ELF-1 (cell line): Measurements from ENCODE around the gene SELL.
"Not testable (repeated sequence)": the region's sequence is repeated elsewhere in the genome, so short reads cannot be mapped to it uniquely, and the experiment has no call there.

Experiments
- DNase-seq: peaks from one replicate; pipeline ENCODE4 v3.0.0-alpha.2; 2016; ENCODE audit warnings: low read depth, low spot score

The SELL gene

GRCh38 chr1:169667699-169668596 lies 43.5 kb downstream of the SELL start:
- not testable (repeated sequence) for DNase-seq

- DNase-seq = not testable (repeated sequence)
Measured at GRCh38 chr1:169667227-169667639, 44.2 kb downstream of the SELL start.

GRCh38 chr1:169662680-169663079 lies 48.7 kb downstream of the SELL start:
- not testable (repeated sequence) for DNase-seq

GRCh38 chr1:169661066-169661465 lies 50.4 kb downstream of the SELL start:
- DNase-seq = not testable (repeated sequence)

- not testable (repeated sequence) for DNase-seq
Measured at GRCh38 chr1:169658777-169659176, 52.6 kb downstream of the SELL start.

- DNase-seq = no peak
Measured at GRCh38 chr1:169653873-169654272, 57.5 kb downstream of the SELL start.

- DNase-seq = no peak
Measured at GRCh38 chr1:169651035-169651434, 60.4 kb downstream of the SELL start.

- no peak for DNase-seq
Measured at GRCh38 chr1:169650551-169650950, 60.9 kb downstream of the SELL start.

GRCh38 chr1:169648709-169649108 lies 62.7 kb downstream of the SELL start:
- no peak for DNase-seq

GRCh38 chr1:169648187-169648586 lies 63.2 kb downstream of the SELL start:
- no peak for DNase-seq

GRCh38 chr1:169647512-169647911 lies 63.9 kb downstream of the SELL start:
- no peak for DNase-seq

GRCh38 chr1:169644297-169644696 lies 67.1 kb downstream of the SELL start:
- no peak for DNase-seq
